HFFc6 (cell line): Measurements from ENCODE around the gene ERAL1. TPM values are rescaled to one million over a fixed set of nuclear protein-coding genes. Genes with fewer than 3 reads are reported as not detected.
A peak's percentile ranks its signal among the peaks of the same experiment; 100 is the strongest.

Source experiments
- DNase-seq: peaks from one replicate; pipeline ENCODE4 v3.0.0-alpha.2; 2018
- H3K27ac Mint-ChIP-seq: 2 replicates; pipeline ENCODE4 v1.8.0; 2020; ENCODE audit warnings: mild to moderate bottlenecking, mixed read lengths
- H3K27me3 Mint-ChIP-seq: 2 replicates; pipeline ENCODE4 v1.8.0; 2021; ENCODE audit warnings: mild to moderate bottlenecking, moderate library complexity, mixed read lengths; ENCODE audit not compliant: insufficient read depth
- H3K36me3 Mint-ChIP-seq: 2 replicates; pipeline ENCODE4 v1.8.0; 2021; ENCODE audit warnings: low read depth, mixed read lengths
- H3K4me1 Mint-ChIP-seq: 2 replicates; pipeline ENCODE4 v1.8.0; 2020; ENCODE audit warnings: low read depth, mixed read lengths
- H3K4me3 Mint-ChIP-seq: 2 replicates; pipeline ENCODE4 v1.8.0; 2020; ENCODE audit warnings: mild to moderate bottlenecking, moderate library complexity, mixed read lengths
- H3K9me3 Mint-ChIP-seq: 2 replicates; pipeline ENCODE4 v1.8.0; 2020; ENCODE audit warnings: mild to moderate bottlenecking, mixed read lengths
- CTCF ChIP-seq: fragments of 200-600 bp; sonication (generic); IDR thresholded peaks from 2 replicates; pipeline ENCODE4 v1.5.0; 2021; ENCODE audit warnings: antibody characterized with exemption, mild to moderate bottlenecking
- microRNA-seq: library from miRNA; unstranded; fragments of <30 nt; microRNA quantifications from one replicate; pipeline ENCODE4, GENCODE V29; 2019
- total RNA-seq, 6 experiments: library from RNA; stranded (reverse); fragmentation: NEBNext Ultra II Directional; extraction: Animal tissue kit (Norgen Biotek cat#: 25700); gene quantifications; 2 replicates in 1 of 6; 3 replicates in 5 of 6; pipeline ENCODE4 v1.2.3, GENCODE V29; 2021

The ERAL1 gene
- total RNA-seq, 6 experiments from 2014 or later, result 43.3 to 55.1 (median 46.1) TPM

- DNase-seq, result no peak
- Mint-ChIP-seq H3K27me3 (peaks cover 5% of the 10 kb centered on the region), H3K9me3 (no peaks in the 10 kb centered on the region), H3K4me1 (peaks cover 31% of the 10 kb centered on the region), H3K36me3 (peaks cover 14% of the 10 kb centered on the region), H3K4me3 (no peak overlapping the region), H3K27ac (peak overlapping the region; percentile 48)
- no peak for TF ChIP-seq CTCF
These were observed 53.1 kb downstream of the ERAL1 start for GRCh38 chr17:28907709-28908475.

GRCh38 chr17:28908640-28909167, 53.9 kb downstream of the ERAL1 start:
- Mint-ChIP-seq H3K27ac (peak overlapping the region; percentile 82), H3K27me3 (peaks cover 3% of the 10 kb centered on the region; the same call in 1 of the 2 replicates)

GRCh38 chr17:28910534-28910933, 55.7 kb downstream of the ERAL1 start:
- Mint-ChIP-seq H3K4me3 (no peak overlapping the region), H3K9me3 (peaks cover 4% of the 10 kb centered on the region; the same call in 1 of the 2 replicates), H3K27me3 (peaks cover 3% of the 10 kb centered on the region; the same call in 1 of the 2 replicates), H3K36me3 (peaks cover 34% of the 10 kb centered on the region), H3K4me1 (peaks cover 42% of the 10 kb centered on the region), H3K27ac (no peak overlapping the region; the same call in 1 of the 2 replicates)
- no peak for TF ChIP-seq CTCF
- DNase-seq, result no peak

More at GRCh38 chr17:28908640-28909167, 53.9 kb downstream of the ERAL1 start:
- H3K9me3 Mint-ChIP-seq, result no peaks in the 10 kb centered on the region
- H3K4me1 Mint-ChIP-seq, result peaks cover 31% of the 10 kb centered on the region
- peaks cover 17% of the 10 kb centered on the region for H3K36me3 Mint-ChIP-seq
- DNase-seq, result peak; percentile 61
- no peak for TF ChIP-seq CTCF
- peak overlapping the region; percentile 46 for H3K4me3 Mint-ChIP-seq

Small RNA genes lying within 50 kb of the gene (microRNA-seq; reads per million reads assigned to microRNA genes)
- not detected for gene MIR451B

Other genes with a start within 250 kb of the ERAL1 start
- gene RSKR, start 240.8 kb upstream of the ERAL1 start, total RNA-seq, result 1 to 10 TPM; 3.2 to 4.3 (median 3.5) TPM
- gene BLTP2, start 209.9 kb upstream of the ERAL1 start, total RNA-seq, result 100 to 1,000 TPM; 111 to 158 (median 134) TPM
- 10 to 100 TPM; 65.8 to 96.8 (median 71.5) TPM for gene SDF2, start 193.1 kb upstream of the ERAL1 start, total RNA-seq
- gene SUPT6H, start 192.8 kb upstream of the ERAL1 start, total RNA-seq, result 10 to 100 TPM; 72.7 to 79.7 (median 74.0) TPM
- 1 to 10 TPM in 1 of 6 experiments, under 1 TPM in 5; 0.60 to 1.1 (median 0.70) TPM for gene PROCA1, start 143.1 kb upstream of the ERAL1 start, total RNA-seq
- gene RAB34, start 137.1 kb upstream of the ERAL1 start, total RNA-seq, result 100 to 1,000 TPM; 161 to 219 (median 192) TPM
- gene RPL23A, start 135.0 kb upstream of the ERAL1 start, total RNA-seq, result 1,000 to 10,000 TPM; 1,227 to 1,529 (median 1,391) TPM
- 10 to 100 TPM in 4 of 6 experiments, 1 to 10 TPM in 2; 8.0 to 14.6 (median 11.3) TPM for gene TLCD1, start 128.8 kb upstream of the ERAL1 start, total RNA-seq
- gene NEK8, start 126.2 kb upstream of the ERAL1 start, total RNA-seq, result 1 to 10 TPM; 1.9 to 3.1 (median 2.5) TPM
- gene TRAF4, start 111.0 kb upstream of the ERAL1 start, total RNA-seq, result 10 to 100 TPM; 48.0 to 61.3 (median 53.8) TPM
- gene FAM222B, start 12.2 kb upstream of the ERAL1 start, total RNA-seq, result 10 to 100 TPM; 14.5 to 17.2 (median 16.6) TPM
- gene FLOT2, start 42.7 kb downstream of the ERAL1 start, total RNA-seq, result 10 to 100 TPM; 46.7 to 85.7 (median 77.9) TPM
- gene DHRS13, start 48.1 kb downstream of the ERAL1 start, total RNA-seq, result 1 to 10 TPM; 1.5 to 3.0 (median 2.2) TPM
- gene PHF12, start 96.5 kb downstream of the ERAL1 start, total RNA-seq, result 10 to 100 TPM; 26.4 to 33.6 (median 29.8) TPM
- not detected for gene SEZ6, start 151.0 kb downstream of the ERAL1 start, total RNA-seq
- under 1 TPM; 0.17 to 0.73 (median 0.44) TPM for gene PIPOX, start 188.1 kb downstream of the ERAL1 start, total RNA-seq